Occipital lobe (tissue), 2 donors: Measurements from ENCODE around the gene MVB12B. TPM values are rescaled to one million over a fixed set of nuclear protein-coding genes. Genes with fewer than 3 reads are reported as not detected.

Experiments
- DNase-seq: peaks from one replicate; lab custom pipeline; 2025; lab: John Stamatoyannopoulos, UW
- total RNA-seq: library from RNA; depleted of rRNA; stranded (reverse); fragments of >200 nt; gene quantifications from one replicate; pipeline ENCODE4 v1.2.3, GENCODE V29; 2014

The MVB12B gene
- total RNA-seq, 1 donor from 2014 or later, result 28.7 TPM

DNA sequence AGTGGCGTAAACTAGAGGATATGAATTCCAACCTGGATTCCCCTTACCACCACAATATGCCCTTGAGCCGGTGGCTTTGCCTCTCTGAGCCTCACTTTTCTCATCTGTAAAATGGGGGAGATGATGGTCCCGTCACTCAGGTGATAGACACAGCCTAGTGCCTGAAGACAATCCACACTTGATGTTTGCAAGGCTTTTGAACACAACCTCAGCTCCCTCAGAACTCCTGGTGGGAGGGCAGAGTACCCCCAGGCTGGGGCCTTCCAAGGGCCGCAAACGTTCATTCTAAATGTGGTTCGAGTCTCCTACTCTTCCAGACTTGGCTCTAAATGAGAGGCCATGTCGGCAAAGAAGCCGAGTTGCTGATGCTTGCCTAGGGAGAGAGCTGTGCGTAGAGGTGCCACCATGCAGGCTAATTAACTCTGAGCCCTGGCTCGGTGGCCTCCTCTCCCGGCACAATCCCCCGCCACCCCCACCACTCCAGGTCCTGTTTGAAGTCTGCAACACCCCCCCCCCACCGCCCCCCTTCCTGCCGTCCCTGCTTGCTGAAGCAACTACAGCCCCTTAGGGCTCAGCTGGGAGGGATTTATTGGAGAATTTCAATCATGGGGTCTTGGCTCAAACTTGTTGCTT, 189.4 kb downstream of the MVB12B start:
- DNase-seq, result no peak

DNA sequence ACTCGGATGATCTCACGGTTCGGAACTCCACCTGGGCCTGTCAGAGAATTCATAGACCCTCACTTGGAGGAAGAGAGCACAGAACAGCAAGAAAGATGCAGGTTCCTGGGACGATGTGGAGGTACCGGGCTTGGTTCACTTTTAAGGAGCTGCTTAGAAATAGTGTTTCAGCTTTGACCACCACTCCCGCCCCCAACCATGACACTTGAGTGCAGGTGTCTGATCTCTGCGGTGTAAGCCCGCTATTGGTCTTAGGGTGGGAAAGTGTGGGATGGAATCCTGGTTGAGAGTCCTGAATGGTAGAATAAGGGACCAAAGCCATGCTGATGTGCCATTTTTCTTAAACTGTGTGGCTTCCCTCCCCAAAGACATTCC, 189.9 kb downstream of the MVB12B start:
- no peak for DNase-seq

DNA sequence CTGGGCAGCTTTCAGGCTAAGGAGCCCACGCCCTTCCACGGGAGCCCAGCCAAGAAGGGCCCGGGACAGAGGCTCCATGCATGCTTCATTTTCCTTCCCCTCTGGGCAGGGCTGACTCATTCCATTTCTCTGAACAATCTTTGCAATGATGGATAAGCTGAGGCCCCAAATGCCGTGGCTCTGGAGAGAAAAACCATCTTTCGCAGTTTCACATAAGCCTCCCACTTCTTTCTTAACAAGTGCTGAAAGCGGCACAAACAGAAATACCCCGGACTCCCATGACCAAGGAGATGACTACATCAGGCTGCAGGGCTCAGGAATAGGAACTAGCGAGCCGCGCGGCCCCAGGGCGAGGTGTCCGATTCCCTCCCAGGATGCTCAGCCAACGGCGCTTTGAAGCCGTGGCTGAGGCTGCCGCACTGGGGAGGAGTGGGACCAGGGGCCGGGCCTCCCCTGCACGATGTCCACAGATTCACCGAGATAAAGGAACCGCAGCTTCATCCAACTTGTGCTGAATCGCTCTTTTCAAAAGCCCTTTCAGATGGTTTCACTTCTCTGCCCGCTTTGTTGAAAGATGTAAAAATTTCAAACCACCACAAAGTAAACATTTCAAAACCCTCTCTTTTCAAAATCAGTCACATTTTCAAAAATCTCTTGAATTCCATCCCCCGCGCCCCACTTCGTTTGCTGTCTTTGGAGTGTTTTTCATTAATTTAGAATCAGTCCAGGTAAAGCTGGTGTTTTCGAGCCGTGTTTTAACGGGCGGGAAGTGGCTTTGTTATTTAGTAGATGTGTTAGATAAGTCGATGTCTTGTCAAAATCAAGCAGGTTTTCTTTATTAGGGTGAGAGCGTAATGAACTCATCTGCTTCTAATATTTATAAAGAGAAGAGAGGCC, 190.6 kb downstream of the MVB12B start:
- DNase-seq, result peak; percentile 50

DNA sequence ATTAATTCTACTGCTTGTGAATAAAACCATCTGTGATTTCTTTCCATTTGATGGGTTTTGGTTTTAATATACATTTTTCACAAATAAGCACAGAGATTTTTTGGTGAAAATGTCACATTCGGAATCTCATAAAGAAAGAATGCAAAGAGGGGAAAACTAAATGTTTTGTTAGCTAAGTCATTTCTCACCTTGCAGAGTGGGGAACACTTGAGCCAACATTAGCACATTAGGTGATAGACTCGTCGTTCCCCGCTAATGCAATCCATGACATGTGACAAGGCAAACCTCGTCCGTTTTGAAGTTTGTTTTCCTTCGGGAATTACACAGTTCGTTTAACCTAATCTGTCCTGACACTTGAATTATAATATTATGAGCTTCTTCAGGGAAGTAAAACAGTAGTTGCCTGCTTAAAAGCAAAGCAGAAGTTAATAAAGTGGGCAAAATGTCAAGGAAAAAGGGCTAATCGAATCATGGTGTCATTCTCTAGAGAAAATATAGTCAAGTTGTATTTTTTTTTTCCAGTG, 191.3 kb downstream of the MVB12B start:
- no peak for DNase-seq

DNA sequence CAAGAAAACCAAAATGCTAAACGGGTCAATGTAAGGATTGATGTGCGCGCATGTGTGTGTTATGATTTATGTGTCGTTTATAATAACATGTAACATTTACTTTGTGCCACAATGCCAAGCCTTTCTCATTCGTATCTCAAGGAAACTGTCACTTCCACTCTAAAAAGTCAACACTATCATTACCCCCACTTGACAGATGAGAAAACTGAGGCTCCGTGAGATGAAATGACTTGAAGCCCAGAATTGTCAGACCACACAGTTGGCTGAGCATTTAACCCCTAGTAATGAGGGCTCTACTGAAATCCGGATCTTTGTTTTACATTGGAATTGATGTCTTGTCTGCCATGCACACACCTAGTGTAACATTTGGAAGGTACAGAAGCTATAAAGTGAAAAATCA, 192.1 kb downstream of the MVB12B start:
- DNase-seq, result no peak

DNA sequence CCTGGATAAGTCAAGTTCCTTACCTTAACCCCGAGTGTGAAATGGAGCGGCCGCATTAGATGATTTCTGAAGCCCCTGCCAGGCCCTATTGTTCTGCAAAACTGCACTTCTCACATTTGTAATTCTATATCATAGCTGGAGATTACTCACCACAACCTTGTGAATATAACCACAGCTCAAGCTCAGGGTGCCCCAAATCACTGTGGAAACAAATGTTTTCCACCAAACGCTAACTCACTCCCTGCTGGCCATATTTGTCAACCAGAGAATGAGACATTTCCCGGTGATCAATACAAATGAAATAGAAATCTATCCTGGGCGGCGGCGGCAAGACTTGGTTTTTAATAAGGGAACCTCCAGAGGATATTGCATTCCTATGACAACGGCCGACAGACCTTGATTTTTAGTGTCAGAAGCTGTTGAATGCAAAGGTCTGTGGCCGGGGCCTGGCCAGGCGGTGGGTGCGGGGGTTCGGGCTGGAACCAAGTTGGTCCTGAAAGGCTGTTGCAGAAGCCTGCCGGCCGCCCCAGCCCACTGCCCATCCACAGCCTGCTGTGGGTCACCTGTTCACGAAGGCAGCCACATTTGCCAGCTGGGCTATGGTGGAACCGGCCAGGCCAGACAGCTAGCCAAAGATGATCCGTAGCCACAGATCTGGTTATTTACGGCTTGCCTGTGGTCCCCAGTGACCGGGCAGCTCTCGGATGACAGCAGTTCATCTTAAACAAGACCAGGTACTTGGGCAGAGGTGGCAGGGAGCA, 193.2 kb downstream of the MVB12B start:
- no peak for DNase-seq

DNA sequence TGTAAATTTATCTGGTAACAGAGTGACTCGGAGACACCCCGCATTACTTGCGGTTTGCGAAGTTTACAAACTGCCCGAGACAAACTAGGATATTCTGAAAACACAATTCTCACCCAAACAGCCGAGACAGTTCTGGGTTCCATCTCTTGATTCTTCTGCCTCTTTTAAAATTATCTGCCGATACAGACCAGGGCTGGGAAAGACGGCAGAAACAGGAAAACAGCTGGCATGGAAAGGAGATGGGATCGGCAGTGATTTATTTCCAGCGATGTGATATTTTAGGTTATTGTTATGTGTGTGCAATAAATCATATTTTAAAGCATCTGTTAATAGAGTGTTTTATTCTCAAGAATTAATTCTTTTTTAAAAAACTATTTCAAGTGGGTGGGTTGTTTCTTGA, 193.8 kb downstream of the MVB12B start:
- no peak for DNase-seq

DNA sequence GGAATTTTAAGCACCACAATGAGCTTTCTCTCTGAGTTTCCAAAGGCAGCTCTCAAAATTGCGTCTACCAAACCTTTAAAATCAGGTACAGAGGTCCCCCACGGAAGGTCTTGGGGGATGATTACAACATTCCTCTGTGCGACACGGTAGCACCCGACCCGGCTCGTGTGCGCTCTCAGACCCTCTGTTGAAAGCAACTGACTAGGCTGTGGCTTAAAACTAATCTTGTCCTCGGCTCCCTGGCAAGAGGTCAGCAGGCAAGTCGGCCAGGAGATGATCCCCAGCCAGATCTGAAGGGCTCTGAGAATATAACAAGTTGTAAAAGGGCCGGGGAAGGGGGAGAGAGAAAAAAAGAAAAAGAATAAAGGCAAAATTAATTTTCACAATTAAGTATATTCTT, 194.5 kb downstream of the MVB12B start:
- no peak for DNase-seq

DNA sequence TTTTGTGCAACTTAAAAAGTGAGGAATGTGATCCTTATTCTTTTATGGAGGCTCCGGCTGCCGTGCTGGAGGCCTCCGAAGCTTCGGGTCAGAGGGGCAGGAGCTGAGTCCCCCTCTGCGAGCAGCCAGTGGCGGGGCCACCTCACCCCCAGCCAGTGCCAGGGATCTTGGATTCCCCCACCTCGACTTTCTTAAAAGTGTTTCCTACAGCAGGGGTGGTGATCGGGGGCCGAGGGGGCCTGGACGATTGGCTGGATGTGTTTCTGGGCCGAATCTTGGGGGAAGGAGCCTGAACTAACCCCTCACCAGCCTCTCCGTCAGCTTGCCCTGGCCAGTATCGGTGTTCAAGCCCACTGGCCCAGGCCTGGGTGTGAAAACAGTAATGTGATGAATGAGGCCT, 194.9 kb downstream of the MVB12B start:
- DNase-seq, result no peak

DNA sequence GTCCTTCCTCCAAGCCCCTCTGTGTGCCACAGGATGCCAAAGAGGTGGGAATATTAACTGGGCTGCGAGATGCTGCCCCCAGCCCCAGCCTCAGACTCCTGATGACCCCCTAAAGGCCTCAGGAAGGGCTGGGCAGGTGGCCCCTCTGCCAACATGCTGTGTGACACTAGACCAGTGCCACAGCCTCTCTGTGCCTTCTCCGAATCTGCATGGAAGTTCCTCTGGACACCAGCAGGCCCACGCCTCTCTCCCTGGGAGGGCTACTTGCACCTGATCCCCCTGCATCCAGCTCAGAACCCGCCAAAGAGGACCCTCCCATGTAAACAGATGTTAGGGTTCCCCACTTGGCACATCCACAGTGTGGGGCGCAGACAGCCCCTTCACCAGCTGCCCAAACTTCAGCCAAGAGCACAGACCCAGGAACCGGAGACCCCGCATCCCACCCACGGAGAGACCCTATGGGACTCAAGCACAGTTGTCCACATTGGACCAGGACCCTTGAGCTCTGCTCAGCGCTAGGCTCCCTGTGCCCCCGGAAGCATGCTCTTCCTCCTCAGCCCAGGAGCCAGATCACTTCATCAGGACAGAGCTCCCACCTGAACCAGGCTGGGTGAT, 195.5 kb downstream of the MVB12B start:
- no peak for DNase-seq

DNA sequence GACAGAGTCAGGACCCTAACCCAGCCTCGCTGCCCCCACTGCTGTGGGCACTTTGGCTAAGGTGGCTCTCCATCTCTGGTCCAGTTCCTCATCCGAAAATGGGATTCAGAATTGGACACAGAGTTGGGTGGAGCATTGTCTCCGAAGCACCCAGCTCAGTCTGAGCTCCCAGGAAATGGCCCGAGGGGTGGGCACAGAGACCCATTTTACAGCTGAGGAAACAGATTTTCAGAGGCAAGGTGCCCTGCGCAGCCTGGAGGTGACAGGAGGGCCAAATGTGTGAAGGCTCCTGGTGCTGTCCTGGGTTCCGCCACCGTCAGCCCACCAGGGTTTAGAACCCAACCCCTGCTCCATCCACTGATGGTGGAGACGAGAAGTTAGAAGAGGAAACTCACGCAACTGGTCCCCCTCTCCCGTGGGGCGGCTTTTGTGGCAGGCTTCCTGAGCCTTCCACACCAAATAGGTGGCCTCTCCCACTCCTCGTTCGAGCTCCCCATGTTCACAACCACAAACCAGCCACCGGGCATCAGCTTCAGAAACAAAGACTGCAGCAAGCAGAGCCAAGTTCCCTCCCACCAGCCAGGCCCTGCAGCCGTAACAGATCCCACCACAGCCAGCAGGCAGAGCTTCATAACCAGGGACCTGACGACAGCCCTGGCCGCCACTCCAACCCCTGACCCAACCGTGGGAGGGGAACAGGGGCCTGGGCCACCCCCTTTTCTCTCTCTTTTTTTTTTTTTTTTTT, 196.2 kb downstream of the MVB12B start:
- DNase-seq, result no peak

DNA sequence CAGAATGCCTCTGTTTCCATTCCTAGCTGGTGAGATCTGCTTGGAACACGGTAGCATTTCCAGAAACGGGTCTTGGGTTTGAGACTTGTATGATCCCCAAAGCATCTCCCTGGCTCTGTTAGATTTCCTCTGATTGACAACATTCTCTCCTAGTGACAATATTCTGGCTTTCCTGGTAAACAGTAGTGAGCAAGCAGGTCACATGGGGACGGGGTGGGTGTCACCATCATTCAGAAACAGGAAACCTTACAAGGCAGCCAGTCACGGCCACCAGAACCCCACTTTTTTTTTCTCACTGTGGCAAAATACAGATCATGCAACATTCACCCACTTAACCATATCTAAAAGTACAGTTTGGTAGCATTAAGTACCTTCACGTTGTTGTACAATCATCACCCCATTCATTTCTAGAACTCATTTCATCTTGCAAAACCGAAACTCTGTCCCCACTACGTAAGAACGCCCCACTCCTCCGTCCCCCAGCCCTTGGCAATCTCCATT, 197.0 kb downstream of the MVB12B start:
- no peak for DNase-seq

DNA sequence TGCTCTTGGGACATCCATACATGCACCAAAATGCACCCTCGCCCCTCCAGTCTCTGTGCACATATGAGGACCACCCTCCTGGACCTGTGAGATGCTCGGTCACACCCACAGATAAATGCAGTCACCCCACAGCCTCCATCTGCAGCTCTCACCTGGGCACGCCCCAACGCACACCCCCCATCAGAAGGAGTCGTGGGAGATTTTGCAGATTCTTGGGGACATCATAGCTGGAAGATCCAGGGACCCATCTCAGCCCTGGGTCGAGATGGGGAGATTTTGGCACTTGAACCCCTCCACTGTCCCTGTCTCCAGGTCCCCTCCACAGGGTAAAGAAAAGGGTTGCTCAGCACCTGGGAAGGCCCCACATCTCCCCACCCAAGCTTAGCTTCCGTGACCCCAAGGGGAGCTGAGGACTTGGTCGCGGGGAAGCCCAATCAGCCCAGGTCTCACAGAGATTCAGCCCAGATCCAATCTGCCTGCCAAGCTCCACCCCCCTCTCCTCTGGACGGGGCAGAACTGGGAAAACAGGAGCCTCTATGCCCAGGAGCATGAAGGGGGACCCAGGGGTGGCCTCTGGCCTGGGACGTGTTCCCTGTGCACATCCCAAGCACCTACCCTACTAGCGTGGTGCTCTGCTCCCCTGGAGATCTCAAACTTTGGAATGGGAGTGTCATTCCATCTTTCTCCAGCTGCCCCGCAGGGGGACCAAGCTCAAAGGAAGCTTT, 197.9 kb downstream of the MVB12B start:
- DNase-seq, result no peak

DNA sequence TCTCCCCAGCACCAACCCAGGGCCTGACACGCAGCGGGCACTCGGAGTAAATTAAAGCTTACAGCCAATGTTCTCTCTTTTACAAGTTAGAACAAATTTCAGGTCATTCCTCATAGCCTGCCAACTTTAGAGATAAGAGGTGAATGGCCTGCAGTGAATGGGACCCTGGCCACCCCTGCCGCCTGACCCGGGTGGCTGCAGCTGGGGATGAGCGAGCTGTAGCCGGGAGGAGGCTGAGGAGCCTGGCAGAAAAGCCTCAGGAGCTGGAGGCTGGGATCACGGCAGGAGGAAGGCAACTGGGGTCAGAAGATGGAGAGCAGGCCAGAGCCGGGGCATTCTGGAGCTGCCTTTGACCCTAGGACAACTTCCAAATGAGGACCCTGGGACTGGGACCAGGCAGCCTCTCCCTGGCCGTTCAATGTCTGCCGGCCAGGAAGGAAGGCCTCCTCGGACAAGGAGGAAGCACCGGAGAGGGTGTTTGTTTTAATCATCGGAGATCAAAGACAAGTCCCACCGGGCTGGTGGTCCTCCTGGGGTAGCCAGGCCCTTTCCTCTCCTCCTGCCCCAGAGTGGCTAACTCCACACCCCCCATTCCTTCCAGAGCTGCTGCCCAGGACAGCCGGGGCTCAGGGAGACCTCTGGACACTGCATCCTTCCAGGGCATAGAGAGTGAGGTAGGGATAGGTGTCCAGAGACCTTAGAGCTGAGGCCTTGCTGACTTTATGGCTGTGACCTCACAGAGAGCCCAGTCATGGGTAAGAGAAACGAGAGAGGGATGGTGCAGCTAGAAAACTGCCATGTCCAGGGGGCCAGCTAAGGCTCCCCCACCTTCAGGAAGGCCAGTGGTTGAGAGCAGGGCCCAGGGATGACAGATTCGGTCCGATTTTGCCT, 199.8 kb downstream of the MVB12B start:
- no peak for DNase-seq

DNA sequence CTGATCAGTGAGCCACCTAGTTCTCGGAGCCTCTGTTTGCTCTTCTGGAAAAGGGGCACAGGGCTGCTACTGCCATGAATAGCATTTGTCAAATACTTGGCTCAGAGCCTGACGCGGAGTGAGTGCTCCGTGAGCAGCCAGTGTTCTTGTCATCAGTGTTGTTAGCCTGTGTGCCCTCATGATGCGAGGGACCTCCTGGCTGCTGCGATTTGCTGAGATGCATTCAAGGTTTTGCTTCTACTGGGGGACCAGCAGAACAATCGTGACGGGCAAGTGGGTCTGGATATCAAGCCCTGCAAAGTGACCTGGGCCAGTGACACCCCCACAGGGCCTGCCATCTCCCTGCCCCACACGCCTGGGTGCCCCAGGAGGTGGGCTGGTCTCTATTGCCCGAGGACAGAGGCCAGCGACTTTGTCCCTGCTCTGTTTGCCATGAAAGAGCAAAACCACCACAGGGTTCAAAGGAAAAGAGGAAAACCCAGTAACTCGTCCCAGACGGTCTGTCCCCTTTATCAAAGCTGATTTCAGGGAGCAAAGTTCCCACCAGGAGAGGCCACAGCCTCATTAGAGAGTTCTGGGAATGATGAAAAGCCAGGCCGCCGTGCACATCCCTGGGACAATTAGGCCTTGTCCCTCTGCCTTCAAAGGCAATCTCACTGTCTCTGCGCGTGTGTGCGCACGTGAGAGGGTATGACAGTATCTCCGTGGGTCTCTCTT, 200.6 kb downstream of the MVB12B start:
- DNase-seq, result no peak

DNA sequence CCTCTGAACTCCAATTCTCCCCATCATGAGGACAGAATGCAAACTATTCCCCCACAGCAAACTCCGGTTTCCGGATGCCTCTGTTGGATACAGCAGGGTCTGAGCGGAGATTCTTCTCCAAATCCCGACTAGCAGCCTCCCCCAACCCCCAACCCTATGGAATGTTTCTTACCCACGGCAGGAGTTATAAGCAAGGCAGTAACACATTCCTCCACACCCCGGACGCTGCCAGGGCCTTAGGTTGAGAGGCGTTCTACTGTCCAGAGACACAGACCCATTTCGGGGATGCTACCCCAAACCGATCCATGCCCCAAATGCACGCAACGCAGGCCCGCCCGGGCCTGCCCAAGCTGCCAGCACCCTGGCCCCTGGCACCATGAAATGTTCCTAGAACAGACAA, 201.5 kb downstream of the MVB12B start:
- DNase-seq, result no peak

DNA sequence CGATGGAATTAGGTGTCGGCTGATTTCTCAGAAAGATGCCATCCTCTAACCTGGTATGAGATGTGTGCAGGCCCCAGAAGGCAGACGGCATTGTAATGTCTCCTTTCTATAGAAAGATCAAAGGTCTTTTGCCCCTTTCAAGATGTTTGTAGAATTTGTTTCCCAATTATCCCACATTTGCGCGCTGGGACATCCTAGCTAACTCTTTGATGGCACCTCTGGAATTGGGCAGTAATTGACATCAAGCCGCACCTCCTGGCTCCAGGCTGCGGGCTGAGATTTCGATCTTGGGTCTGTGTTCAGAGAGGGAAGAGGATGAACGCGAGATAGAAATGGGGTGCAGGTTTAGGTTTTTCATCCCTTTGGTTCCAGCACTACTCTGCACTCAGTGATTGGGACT, 202.3 kb downstream of the MVB12B start:
- no peak for DNase-seq

DNA sequence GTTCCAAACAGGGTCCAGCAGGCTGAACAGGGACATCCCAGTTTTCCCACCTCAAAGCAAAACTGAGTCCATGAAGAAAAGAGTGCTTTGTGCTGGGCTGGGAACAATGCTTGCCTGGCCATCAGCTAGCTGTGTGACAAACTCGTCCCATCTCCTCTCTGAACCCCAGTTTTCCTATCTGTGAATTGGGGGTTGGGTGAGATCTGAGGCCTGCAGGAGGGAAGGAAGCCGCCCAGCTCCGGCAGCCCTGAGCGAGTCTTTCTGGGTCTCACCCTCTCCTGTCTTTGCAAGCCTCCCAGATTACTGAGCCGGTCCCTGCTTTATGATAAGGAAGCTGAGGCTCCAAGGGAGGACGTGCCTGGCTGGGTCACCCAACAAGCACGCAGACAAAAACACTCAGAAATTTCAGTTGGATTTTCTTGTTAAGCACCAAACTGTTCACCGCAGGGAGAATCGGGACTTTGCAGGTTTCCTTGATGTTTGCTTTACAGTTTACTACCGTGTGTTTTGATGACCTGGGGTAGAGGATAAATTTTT, 204.5 kb downstream of the MVB12B start:
- DNase-seq, result no peak
